SKM-1 treated with dmso at 0.1 percent for 144 hours (cell line): ENCODE measurements around the gene CPT1A.

Experiments
- DNase-seq: peaks from one replicate; lab custom pipeline; 2025; ENCODE audit not compliant: unreplicated experiment; lab: John Stamatoyannopoulos, UW

The CPT1A gene

DNA sequence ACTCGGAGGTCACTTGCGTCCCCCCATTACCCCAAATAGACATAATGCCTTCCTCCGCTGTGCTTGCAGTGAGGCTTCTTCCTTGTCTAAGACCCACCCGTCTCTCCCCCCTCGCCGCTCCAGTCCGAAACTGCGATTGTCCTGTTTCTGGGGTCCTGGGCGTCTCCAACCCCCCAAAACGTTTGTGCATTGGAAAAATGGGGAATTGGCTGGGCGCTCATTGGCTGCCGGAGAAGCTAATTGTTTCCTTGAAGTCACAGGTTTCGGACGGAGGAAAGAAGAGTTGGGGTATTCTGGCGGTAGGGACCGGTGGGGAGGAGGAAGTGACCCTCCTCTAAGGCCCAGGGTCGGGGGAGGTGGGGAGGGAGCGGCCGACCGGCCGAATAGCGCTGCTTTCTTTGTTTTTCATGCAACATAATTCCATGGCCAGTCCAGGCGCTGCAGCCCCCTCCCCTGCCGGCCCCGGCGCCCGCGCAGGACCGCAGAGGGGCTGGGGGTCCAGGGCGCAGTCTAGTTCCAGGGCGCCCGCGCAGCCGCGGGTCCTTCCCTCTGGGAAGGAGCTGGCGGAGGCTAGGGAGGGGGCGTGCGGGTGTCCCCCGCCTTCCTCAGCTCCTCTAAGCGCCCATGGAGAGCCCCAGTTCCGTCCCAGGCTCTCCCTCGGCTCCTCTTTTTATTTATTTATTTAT is 12.7 kb upstream of the CPT1A start:
- DNase-seq: no peak

DNA sequence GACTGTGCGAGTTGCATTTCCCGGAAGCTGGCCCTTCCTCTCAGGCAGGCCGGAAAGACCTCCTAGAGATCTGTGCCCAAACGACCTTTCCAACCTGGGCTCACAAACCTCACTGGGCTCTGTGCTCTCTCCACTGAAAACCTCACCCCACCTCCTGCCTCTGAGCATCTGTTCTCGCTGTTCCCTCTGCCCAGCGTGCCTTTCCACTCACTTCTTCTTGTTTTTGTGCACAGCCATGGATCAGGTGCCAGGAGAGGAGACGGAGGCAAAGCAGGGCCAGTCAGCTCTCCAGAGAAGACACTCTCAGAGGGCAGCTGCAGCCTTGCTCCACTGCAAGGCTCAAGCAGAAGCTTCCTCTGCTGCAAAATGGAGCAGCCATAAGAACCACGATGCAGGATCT is 10.9 kb upstream of the CPT1A start:
- no peak for DNase-seq

DNA sequence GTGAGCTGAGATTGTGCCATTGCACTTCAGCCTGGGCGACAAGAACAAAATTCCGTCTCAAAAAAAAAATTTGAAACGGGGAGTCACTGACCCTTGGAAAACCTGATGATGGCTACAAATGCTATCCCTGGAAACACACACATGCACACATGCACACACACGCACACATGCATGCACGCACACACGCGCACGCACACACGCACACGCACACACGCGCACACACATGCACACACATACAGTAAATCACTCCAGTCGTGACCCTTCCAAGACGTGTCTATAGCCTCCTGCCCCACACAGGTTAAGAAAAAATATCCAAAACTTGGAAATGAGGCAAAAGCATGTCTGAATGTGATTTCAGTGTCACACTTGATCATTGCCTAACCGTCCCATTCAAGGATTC is 6.7 kb upstream of the CPT1A start:
- DNase-seq: no peak

DNA sequence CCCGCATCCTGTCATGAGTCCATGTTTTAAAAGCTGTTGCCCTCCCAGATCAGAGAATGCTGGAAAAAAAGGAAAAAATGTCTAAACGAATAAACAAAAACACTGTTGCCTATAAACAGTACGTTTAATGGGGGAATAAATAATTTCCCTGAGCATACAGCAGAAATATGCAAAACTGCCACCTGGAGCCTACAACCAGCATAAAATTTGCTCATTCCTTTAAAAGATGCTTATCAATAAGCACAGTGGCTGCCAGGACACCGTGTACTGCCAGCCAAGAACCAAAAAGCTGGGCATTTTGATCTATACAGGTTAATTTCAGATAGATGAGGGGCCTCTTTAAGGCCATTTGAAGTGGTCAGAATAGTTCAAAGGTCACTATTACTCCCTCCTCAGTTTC is 5.7 kb upstream of the CPT1A start:
- DNase-seq: no peak

DNA sequence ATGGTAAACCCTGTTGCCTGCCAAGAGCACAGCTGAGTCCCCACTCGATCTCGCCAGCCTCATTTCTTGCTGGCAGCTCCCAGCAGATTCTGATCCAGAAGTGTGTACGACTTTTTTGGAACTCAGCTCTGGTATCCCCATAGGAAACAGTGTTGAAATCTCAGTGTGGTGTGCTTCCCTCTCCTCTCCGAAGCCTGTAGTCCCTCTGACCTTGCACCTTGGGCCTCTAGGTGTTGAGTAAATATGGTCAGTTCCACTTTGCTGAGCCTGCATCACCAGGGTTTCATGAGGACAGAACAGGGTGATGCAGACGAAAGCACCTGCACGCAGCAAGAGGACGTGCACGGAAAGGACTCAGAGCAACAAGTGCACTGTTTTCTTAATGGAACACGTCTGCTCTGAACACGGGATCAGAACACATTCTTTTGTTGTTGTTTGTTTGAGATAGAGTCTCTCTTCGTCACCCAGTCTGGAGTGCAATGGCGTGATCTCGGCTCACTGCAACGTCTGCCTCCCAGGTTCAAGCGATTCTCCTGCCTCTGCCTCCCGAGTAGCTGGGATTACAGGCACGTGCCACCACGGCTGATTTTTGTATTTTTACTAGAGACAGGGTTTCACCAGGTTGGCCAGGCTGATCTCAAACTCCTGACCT is 3.8 kb upstream of the CPT1A start:
- DNase-seq: no peak

DNA sequence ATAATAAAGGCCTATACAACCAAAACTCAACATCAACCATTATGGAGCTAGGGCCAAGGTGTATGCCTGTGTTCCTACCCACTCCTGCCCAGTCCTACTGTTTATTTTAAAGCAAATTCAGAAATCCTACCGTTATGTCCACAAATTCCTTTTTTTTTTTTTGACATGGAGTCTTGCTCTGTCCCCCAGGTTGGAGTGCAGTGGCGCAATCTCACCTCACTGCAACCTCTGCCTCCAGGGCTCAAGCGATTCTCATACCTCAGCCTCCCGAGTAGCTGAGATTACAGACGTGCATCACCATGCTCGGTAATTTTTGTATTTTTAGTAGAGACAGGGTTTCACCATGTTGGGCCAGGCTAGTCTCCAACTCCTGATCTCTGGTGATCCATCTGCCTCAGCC is 3.1 kb upstream of the CPT1A start:
- no peak for DNase-seq

DNA sequence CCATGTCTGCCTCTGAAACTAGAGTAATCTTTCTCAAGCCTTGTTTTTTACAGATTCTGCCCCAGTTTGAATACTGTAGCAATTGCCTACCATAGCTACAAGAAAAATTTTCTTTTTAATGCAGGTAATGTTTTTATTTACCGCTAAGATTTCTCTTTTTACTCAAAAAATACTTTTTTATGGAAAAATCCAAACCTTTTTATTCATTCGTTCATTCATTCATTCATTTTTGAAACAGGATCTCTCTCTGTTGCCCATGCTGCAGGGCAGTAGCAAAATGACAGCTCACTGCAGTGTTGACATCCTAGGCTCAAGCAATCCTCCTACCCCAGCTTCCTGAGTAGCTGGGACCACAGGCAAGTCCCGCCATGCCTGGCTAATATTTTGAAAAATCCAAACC is 2.7 kb upstream of the CPT1A start:
- DNase-seq: no peak

DNA sequence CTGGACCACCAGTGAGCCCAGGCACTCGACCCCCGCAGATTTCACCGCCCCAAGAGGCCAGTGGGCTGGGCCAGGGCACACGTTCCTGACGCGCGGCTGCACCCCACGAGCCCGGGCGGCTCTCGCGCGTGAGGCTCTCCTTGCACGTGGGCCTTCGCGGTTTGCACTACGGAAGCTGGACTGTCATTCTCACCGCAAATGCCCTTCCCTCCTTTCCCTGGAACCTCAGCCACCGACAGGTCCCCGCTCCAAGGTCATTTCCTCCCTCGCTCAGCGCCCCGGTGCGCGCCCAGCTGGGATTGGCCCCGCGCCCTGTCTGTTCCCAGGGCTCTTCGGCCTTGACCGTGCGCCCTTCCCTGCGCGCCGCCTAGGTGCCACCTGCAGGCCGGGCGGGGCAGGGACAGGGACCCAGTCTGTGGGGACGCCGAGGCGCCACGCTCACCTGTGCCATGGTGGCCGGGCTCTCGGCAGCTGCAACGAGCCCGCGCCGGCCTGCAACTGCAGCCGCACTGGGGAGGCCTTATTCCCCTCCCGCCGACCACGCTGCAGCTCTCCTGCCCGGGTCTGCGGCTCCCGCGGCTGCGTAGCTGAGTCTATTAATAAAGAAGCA is 2.1 kb upstream of the CPT1A start:
- peak; percentile 62 for DNase-seq

DNA sequence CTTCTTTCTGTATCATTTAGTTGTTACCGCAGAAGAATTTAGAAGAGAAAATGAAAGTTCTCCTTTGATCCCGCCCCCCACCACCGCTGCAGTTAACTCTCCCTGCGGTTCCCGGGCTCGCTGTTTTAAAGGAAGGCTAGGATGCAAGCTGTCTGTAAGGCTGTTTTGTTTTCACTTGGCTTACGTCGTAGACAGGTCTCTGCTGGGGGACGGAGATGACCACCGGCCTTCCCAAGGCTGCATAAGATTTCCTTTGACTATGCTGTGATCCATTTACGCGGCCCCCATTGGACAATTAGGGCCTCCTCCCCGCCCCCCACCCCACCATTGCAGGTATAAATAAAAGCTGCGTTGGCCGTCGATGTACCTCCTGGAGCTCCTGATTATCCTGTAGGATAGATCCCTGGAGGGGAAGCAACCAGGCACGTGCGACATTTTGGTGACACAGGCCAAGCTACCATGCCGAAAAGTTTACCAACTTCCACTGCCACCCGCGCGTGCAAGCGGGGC is 1.4 kb upstream of the CPT1A start:
- DNase-seq: no peak

DNA sequence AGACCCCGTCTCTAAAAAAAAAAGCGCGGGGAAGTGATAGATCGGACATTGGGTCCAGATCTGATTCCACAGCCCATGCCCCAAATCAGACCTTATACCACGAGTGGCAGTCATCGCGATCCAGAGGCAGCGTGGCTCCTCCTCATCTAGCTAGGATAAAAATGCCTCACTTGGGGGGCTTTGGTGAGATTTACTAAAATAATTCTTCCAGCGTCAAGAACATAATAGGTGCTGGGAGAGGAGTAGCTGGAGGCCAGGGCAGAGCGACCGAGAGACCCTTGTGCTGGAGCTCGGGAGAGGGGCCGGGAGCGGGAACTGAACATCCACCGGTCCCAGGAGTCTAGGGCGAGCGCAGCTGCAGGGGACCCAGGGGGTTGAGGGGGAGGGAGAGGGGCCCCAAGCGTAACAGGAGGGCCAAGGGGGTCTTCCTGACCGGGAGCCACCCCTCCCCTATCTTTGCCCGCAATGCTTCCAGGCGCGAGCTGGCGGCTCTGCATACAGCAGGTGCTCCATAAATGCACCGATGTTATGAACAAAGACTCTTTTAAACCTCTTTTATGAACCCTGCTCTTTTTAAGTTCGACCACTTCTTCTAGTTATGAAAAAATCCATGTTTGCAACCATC is 823 bp upstream of the CPT1A start:
- no peak for DNase-seq

DNA sequence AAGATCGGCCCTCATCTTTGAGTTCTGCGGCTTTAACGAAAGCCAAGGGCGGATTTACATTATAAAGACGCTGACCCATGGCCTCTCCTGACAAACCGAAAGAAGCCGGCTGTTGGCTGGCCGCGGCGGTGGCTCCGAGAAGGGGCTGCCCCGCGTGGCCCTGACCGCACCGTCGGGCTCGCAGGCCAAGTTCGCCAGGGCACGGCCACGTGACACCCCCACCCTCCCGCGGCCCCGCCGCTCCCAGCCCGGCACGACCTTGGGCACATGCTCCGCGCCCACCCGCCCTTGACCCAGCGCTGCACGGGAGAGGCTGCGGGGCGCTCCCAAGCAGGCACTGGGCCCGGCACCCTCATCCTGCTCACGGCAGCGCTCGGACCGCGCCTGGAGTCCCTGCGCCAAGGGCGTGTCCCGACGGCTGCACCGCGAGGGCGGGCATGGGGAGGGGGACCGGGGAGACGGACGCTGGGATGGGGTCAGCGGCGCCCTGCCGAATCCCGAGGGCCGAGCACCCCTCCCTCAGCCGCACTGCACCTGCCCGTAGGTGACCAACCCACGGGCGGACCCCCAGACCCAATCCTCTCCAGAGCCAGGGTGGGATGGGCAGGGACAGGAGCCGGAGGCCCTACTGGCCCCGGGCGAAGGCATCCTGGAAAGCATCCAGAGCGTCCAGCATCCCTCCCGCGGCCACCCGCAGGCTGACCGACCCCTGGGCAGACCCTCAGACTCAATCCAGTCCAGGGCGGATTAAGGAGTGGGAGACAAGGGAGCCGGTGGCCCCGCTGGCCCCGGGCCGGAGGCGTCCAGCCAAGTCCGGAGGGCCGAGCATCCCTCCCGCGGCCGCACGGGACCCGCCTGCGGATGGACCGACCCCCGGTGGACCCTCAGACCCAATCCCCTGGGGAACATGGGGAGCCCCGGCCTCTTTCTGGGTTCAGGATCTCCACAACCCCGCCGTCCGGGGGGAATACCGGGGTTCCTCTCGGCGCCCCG is 759 bp downstream of the CPT1A start:
- no peak for DNase-seq

DNA sequence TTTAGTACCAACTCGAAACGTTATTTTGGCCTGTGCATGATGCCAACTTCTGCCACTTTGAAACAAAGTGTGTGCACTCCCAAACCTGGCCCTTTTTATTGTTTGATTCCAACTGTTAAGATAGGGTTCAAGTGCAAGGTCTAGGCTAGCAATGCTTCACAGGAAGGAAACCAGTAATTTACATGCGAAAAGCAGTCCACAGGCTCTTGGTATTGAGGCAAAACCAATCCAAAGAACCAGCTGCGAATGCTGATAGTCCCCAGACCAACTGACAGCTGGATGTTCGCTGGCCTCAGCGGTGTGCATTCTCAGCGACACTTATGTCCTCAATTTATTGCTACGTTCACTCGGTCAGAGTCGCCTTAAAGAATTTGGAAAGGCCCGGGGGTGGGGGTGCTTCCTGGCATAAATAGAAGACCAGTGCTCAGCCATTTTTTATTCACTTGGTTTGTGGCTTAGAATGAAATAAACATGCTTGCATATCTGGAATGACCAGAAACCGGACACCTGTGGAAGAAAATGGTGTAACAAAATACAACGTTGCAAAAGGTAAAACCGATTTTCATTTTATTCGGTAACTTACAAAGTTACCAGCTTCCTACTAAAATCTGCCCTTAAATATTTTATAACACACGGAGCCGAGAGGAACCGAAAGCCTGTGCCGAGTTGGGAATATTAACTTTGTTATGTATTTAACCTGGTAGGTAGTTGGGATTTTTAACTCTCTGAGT is 1.6 kb downstream of the CPT1A start:
- no peak for DNase-seq

DNA sequence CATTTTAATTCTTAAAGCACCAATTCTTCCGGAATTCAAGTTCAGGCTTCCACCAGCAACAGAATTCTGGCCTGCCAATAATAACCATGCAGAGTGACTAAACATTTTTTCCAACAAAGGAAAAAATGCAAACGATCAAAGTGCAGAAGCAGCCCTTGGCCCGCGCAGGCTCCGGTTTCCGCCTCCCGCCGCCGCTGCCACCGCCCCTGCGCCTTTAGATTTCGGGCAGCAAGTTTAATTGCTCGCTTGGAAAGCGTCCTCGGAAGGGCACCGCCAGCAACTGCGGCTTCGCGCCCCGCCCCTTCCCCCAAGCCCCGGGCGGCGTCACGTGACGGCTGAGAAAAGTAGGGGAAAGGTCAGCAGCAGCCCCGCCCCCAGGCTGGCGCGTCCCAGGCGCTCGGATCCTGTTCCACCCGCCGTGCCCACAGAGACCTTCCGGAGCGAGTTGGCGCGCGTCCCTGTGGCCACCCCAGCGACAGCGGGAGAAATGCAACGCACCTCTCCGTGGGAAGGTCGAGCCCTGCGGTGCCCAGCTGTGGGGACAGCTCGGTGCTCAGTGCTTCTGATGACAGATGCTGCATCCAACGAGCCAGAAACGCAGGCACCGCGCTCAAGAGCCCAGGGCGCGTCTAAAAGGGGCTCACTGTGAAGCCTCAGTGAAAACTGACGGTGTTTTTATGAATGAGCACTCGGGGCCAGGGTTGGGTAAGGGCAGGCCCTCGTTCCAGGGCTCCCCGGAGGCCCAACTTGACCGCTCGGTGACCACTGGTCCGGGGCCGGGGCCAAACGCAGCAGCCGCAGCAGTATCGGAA is 2.5 kb downstream of the CPT1A start:
- DNase-seq: peak; percentile 77

DNA sequence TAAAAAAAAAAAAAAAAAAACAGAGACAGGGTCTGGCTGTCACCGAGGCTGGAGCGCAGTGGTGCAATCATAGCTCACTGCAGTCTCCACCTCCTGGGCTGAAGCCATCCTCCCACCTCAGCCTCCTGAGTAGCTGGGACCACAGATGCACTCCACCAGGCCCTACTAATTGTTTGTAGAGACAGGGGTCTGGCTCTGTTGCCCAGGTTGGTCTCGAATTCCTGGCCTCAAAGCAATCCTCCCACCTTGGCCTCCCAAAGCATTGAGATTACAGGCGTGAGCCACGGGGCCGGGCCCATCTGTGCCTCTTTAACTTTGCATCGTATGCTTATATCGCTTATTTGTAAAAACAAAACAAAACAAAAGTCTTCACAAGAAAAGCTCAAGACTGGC is 3.1 kb downstream of the CPT1A start:
- no peak for DNase-seq

DNA sequence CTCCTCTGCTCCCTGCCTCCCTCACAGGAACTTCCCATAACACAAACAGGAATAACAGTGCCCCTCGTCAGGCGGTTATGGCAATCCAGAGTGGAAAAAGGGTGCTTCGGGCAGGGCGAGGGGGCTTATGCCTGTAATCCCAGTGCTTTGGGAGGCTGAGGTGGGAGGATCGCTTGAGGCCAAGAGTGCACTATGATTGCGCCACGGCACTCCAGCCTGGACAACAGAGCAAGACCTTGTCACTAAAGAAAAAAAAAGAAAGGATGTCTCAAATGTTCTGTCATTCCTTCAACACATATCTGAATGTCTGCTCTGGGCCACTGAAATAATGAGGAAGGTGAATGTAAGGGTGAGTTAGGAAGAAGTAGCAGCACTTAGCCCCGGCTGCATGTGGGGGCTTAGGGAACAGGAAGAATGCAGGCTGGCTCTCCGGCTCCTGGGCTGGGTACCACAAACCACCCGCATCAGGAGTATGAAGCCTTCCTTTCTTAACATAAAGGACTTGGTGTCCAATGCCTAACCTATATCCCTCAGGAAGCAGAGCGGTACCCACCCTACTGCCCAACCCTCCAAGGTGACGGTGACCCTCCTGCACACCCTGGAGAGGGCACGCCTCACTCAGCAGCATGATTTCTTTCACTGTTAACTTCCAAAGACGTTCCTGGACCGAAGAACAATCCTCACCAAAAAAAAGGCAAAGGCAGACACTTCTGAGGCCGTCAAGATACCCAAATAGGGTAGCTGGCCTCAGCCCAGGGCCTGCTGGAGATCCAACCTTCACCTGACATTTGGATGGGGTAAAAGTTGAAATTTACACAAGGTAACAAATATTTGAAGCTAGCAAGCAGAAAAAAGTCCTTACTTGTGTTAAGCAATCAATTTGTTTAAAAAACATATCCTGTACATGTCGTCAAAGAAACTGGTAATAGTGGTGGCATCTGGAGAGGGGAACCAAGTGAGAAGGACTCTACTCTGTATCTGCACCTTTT is 3.8 kb downstream of the CPT1A start:
- no peak for DNase-seq

DNA sequence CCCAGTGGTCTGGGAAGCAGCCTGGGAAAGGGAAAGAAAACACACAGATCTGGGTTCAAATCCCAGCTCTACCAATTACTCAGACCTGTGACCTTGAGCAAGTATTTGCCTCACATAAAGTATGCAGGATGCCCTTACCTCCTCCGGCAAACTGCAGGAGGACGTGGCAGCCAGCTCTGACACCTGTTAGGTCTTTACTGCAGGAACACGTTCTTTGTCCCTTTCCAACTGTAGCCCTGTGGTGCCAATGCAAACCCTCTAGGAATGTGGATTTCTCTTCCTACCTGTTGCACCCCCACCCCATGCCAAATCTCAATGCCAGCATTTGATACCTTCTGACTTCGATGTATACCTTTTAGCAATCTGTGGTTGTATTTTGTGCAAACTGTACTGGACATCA is 6.0 kb downstream of the CPT1A start:
- no peak for DNase-seq

DNA sequence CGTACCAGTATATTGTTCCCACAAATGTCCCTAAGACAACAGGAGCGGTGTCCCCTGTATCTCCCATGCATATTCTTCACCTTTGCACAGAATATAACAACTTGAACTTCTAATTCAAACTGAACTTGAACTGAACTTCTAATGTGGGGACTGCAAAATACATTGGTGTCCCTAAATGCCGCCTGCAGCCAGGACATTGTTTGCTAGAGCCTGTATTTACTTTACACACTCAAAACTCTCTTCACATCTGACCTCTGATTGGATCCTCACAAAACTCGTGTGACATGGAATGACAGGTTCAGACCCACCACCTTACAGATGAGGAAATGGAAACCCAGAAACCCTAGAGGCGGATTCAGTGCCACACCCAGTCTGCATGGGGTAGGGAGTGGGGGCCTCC is 6.4 kb downstream of the CPT1A start:
- no peak for DNase-seq
